GM21723 (cell line): Measurements from ENCODE around the gene TFF2.

ENCODE experiments used
- ATAC-seq: cut with Tn5 transposase; IDR thresholded peaks from one replicate; pipeline ENCODE4 v1.9.1; 2021; ENCODE audit warnings: mild to moderate bottlenecking, moderate library complexity; ENCODE audit not compliant: unreplicated experiment

The TFF2 gene

GRCh38 chr21:42384156-42384945 is 33.6 kb upstream of the TFF2 start:
- ATAC-seq, result no peak

- no peak for ATAC-seq
Observed at GRCh38 chr21:42383331-42383730, 32.5 kb upstream of the TFF2 start.

GRCh38 chr21:42382915-42383314 is 32.1 kb upstream of the TFF2 start:
- no peak for ATAC-seq

- no peak for ATAC-seq
Observed at GRCh38 chr21:42381347-42381984, 30.7 kb upstream of the TFF2 start.

- ATAC-seq, result no peak
Observed at GRCh38 chr21:42379426-42380215, 28.8 kb upstream of the TFF2 start.

- no peak for ATAC-seq
Observed at GRCh38 chr21:42378418-42378817, 27.6 kb upstream of the TFF2 start.

- ATAC-seq, result no peak
Observed at GRCh38 chr21:42377951-42378340, 27.2 kb upstream of the TFF2 start.

- ATAC-seq, result no peak
Observed at GRCh38 chr21:42377211-42377950, 26.6 kb upstream of the TFF2 start.

GRCh38 chr21:42376338-42376982 is 25.7 kb upstream of the TFF2 start:
- ATAC-seq, result no peak

GRCh38 chr21:42375966-42376337 is 25.2 kb upstream of the TFF2 start:
- no peak for ATAC-seq

- ATAC-seq, result no peak
Observed at GRCh38 chr21:42375506-42375905, 24.7 kb upstream of the TFF2 start.

- no peak for ATAC-seq
Observed at GRCh38 chr21:42374864-42375499, 24.2 kb upstream of the TFF2 start.

- ATAC-seq, result no peak
Observed at GRCh38 chr21:42374457-42374856, 23.7 kb upstream of the TFF2 start.

GRCh38 chr21:42373908-42374455 is 23.2 kb upstream of the TFF2 start:
- no peak for ATAC-seq

- ATAC-seq, result no peak
Observed at GRCh38 chr21:42373196-42373907, 22.6 kb upstream of the TFF2 start.

GRCh38 chr21:42370894-42371654 is 20.3 kb upstream of the TFF2 start:
- ATAC-seq, result no peak

- ATAC-seq, result no peak
Observed at GRCh38 chr21:42369821-42370220, 19.0 kb upstream of the TFF2 start.

GRCh38 chr21:42367367-42368165 is 16.8 kb upstream of the TFF2 start:
- no peak for ATAC-seq
